OCI-LY7 (cell line): ENCODE measurements around the gene KRTAP4-4. TPM values are rescaled to one million over a fixed set of nuclear protein-coding genes. Genes with fewer than 3 reads are reported as not detected.
"Not testable (repeated sequence)": the region's sequence is repeated elsewhere in the genome, so short reads cannot be mapped to it uniquely, and the experiment has no call there.

Source experiments
- BruUV-seq: library from RNA; stranded (reverse); fragments of 400-500 nt; replicated peaks from 2 replicates; lab custom pipeline; 2021; lab: Mats Ljungman, UMichigan
- CTCF ChIA-PET: fragments of 300-600 bp; sonication (Branson Sonifier 250); formaldehyde crosslinking; loops from one replicate; lab custom pipeline; 2022; ENCODE audit warnings: antibody characterized with exemption; ENCODE audit not compliant: unreplicated experiment; lab: Charles Lee
- POLR2A ChIA-PET: fragments of 300-600 bp; sonication (Branson Sonifier 250); formaldehyde crosslinking; loops from one replicate; lab custom pipeline; 2022; ENCODE audit warnings: antibody characterized with exemption; lab: Charles Lee
- DNase-seq: peaks from one replicate; pipeline ENCODE4 v3.0.0-alpha.2; 2015; ENCODE audit warnings: low spot score
- H2AFZ ChIP-seq: fragments of 200-600 bp; sonication (generic), shearing (Covaris generic); 2 replicates; pipeline ENCODE4 v1.6.1; 2014; ENCODE audit warnings: mild to moderate bottlenecking, antibody characterized with exemption, low read length, moderate library complexity
- H3K27ac ChIP-seq: fragments of 200-600 bp; sonication (generic); 2 replicates; pipeline ENCODE4 v1.5.1; 2014; ENCODE audit warnings: mixed run types, low read depth, mild to moderate bottlenecking, moderate library complexity, low read length, inconsistent platforms; ENCODE audit not compliant: poor library complexity, severe bottlenecking
- H3K36me3 ChIP-seq: fragments of 200-600 bp; sonication (generic); 2 replicates; pipeline ENCODE4 v1.6.1; 2014; ENCODE audit warnings: mild to moderate bottlenecking, antibody characterized with exemption, low read length, moderate library complexity, mixed read lengths; ENCODE audit not compliant: insufficient read depth
- H3K4me1 ChIP-seq: fragments of 200-600 bp; sonication (generic); 2 replicates; pipeline ENCODE4 v1.5.1; 2014; ENCODE audit warnings: mild to moderate bottlenecking, low read length; ENCODE audit not compliant: insufficient read depth, poor library complexity, severe bottlenecking
- H3K4me2 ChIP-seq: fragments of 200-600 bp; sonication (generic); 2 replicates; pipeline ENCODE4 v1.6.1; 2014; ENCODE audit warnings: mild to moderate bottlenecking, low read length
- H3K4me3 ChIP-seq: fragments of 200-600 bp; sonication (generic); 2 replicates; pipeline ENCODE4 v1.5.1; 2014; ENCODE audit warnings: mild to moderate bottlenecking, low read depth, low read length; ENCODE audit not compliant: poor library complexity, severe bottlenecking
- H3K79me2 ChIP-seq: fragments of 200-600 bp; sonication (generic); 2 replicates; pipeline ENCODE4 v1.6.1; 2016; ENCODE audit warnings: low read depth, mild to moderate bottlenecking, low read length, moderate library complexity, mixed read lengths; ENCODE audit not compliant: insufficient read depth
- H3K9me2 ChIP-seq: fragments of 200-600 bp; sonication (generic); 2 replicates; pipeline ENCODE4 v1.6.1; 2016; ENCODE audit warnings: mild to moderate bottlenecking, low read length, mixed read lengths; ENCODE audit not compliant: insufficient read depth
- H3K9me3 ChIP-seq: fragments of 200-600 bp; sonication (generic); 2 replicates; pipeline ENCODE4 v1.6.1; 2014; ENCODE audit warnings: mild to moderate bottlenecking, mixed run types, low read length, mixed read lengths
- H4K20me1 ChIP-seq: fragments of 200-600 bp; sonication (generic); 2 replicates; pipeline ENCODE4 v1.6.1; 2014; ENCODE audit warnings: mild to moderate bottlenecking, antibody characterized with exemption, low read length, moderate library complexity, mixed read lengths; ENCODE audit not compliant: insufficient read depth
- CTCF ChIP-seq: fragments of 200-600 bp; sonication (generic); conservative IDR thresholded peaks from 2 replicates; pipeline ENCODE4 v1.5.1; 2014; ENCODE audit warnings: mild to moderate bottlenecking, antibody characterized with exemption, low read length, moderate library complexity, mixed read lengths
- EZH2phosphoT487 ChIP-seq: fragments of 200-600 bp; sonication (generic); IDR thresholded peaks from 2 replicates; pipeline ENCODE4 v1.6.1; 2018; ENCODE audit warnings: low read depth, borderline replicate concordance, mild to moderate bottlenecking, mixed run types, antibody characterized with exemption, low read length, moderate library complexity, mixed read lengths
- intact Hi-C: fragments of 100-400 bp; cut with micrococcal nuclease; formaldehyde crosslinking; loops from one replicate; pipeline ENCODE4 v1.10.0; 2022; ENCODE audit not compliant: unreplicated experiment
- total RNA-seq, 2 experiments: library from RNA; depleted of rRNA in 1 of 2; stranded (reverse); fragments of >200 nt in 1 of 2; shearing (Covaris generic) in 1 of 2; gene quantifications; 2 replicates each; pipeline ENCODE4 v1.2.3, GENCODE V29; 2014 to 2022

The KRTAP4-4 gene
- total RNA-seq, 2 experiments from 2014 or later = not detected

GRCh38 chr17:41126412-41126811, 34.1 kb downstream of the KRTAP4-4 start:
- H3K4me1 ChIP-seq = no peaks in the 10 kb centered on the region
- H2AFZ ChIP-seq = no peak overlapping the region
- TF ChIP-seq CTCF (no peak), EZH2phosphoT487 (no peak)
- intact Hi-C loops = no loop called here
- BruUV-seq = no TSS peak
- no peaks in the 10 kb centered on the region for H3K79me2 ChIP-seq
- H3K9me3 ChIP-seq = 0 out of 2 replicates have a peak, but pooled peaks cover 6% of the 10 kb centered on the region
- DNase-seq = no peak
- H3K4me2 ChIP-seq = no peak overlapping the region
- H3K36me3 ChIP-seq = no peaks in the 10 kb centered on the region
- ChIA-PET CTCF (no interaction called here), POLR2A (no interaction called here)
- no peaks in the 10 kb centered on the region for H3K9me2 ChIP-seq
- no peak overlapping the region for H3K4me3 ChIP-seq
- no peak overlapping the region for H3K27ac ChIP-seq
- no peaks in the 10 kb centered on the region for H4K20me1 ChIP-seq

GRCh38 chr17:41125064-41125463, 35.5 kb downstream of the KRTAP4-4 start:
- no peak overlapping the region for H2AFZ ChIP-seq
- POLR2A ChIA-PET = no interaction called here
- H3K9me2 ChIP-seq = no peaks in the 10 kb centered on the region
- H4K20me1 ChIP-seq = no peaks in the 10 kb centered on the region
- no peak for DNase-seq
- H3K4me2 ChIP-seq = no peak overlapping the region
- CTCF ChIA-PET = no interaction called here
- no TSS peak for BruUV-seq
- H3K9me3 ChIP-seq = peaks cover 6% of the 10 kb centered on the region; the same call in 1 of the 2 replicates
- H3K4me1 ChIP-seq = peaks cover 10% of the 10 kb centered on the region
- H3K27ac ChIP-seq = no peak overlapping the region
- TF ChIP-seq EZH2phosphoT487 (no peak), CTCF (no peak)
- intact Hi-C loops = no loop called here
- no peak overlapping the region for H3K4me3 ChIP-seq
- no peaks in the 10 kb centered on the region for H3K36me3 ChIP-seq
- H3K79me2 ChIP-seq = no peaks in the 10 kb centered on the region

GRCh38 chr17:41123991-41124371, 36.6 kb downstream of the KRTAP4-4 start, which contains the start of gene KRTAP4-12:
Gene KRTAP4-12 (minus strand): TSS chr17:41124182. CDS start chr17:41124122, 60 bp downstream.
- H3K4me2 ChIP-seq, H4K20me1 ChIP-seq, H3K79me2 ChIP-seq, BruUV-seq, H2AFZ ChIP-seq, H3K36me3 ChIP-seq, H3K27ac ChIP-seq, H3K4me3 ChIP-seq, H3K9me2 ChIP-seq, CTCF ChIA-PET, DNase-seq: not testable (repeated sequence)
- Histone ChIP-seq H3K4me1 (peaks cover 16% of the 10 kb centered on the region), H3K9me3 (peaks cover 11% of the 10 kb centered on the region; the same call in 1 of the 2 replicates)
- intact Hi-C loops = loop anchor here (5.0 kb wide), 1 partner anchor 183 kb away; the partner anchor contains the start of gene KRTAP16-1
- POLR2A ChIA-PET = interaction anchor here (0.6 kb wide), 1 partner anchor 10 kb away, joined by 3 read pairs; no protein-coding TSS in a partner anchor

GRCh38 chr17:41123292-41123990, 37.1 kb downstream of the KRTAP4-4 start:
- H3K9me2 ChIP-seq, H3K4me2 ChIP-seq, CTCF ChIA-PET, BruUV-seq, H3K27ac ChIP-seq, H3K79me2 ChIP-seq, H3K36me3 ChIP-seq, H3K4me3 ChIP-seq, DNase-seq, H2AFZ ChIP-seq, H4K20me1 ChIP-seq: not testable (repeated sequence)
- POLR2A ChIA-PET = interaction anchor here (0.6 kb wide), 1 partner anchor 11 kb away, joined by 3 read pairs; no protein-coding TSS in a partner anchor
- peaks cover 11% of the 10 kb centered on the region; the same call in 1 of the 2 replicates for H3K9me3 ChIP-seq
- intact Hi-C loops = loop anchor here (5.0 kb wide), 1 partner anchor 184 kb away; the partner anchor contains the start of gene KRTAP16-1
- H3K4me1 ChIP-seq = peaks cover 16% of the 10 kb centered on the region
